HG02763 (cell line): ENCODE data around the gene PARP1.
"Not testable (repeated sequence)": the region's sequence is repeated elsewhere in the genome, so short reads cannot be mapped to it uniquely, and the experiment has no call there.

Experiments
- ATAC-seq: cut with Tn5 transposase; IDR thresholded peaks from one replicate; pipeline ENCODE4 v1.9.1; 2021; ENCODE audit warnings: mild to moderate bottlenecking, moderate library complexity; ENCODE audit not compliant: unreplicated experiment

Gene PARP1

DNA sequence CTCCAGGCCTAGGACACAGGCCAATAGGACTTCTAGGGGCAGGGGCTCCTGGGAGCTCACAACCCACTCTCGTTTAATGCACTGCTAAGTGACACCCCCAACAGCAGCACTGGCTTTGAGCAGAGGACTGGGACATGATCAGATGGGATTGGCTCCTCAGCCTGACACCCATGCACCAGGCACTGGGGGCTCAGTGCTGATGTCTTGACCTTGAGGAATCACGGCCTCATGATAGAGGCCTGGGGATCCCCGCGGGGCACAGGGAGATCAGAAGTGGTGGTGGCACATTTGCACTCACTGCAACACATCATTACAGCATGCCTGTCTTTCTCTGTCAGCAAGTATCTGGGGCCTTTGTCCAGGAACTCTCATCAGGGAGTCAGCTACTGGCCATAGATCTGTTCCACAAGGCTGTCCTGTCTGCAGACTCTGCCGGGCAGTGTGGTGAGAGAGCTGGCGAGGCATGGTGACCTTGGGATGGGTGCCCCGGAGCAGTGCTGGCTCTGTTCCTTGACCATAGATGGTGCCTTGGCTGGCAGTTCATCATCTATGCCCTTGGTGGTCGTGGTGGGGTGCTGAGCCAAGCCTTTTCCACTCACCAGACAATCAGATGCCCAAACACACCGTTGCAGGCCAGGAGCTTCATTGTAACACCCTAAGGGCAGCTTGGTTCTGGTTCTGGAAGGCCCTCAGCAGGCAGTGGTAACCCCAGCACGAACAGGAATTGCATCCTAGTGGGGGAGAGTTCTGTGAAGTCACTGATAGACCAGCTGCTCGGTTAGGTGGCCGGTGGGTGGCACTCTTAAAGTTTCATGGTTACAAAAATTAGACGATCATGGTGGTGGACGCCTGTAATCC lies 22.2 kb upstream of the PARP1 start:
- ATAC-seq = no peak

GRCh38 chr1:226428791-226429461 lies 21.0 kb upstream of the PARP1 start:
- ATAC-seq = no peak

GRCh38 chr1:226428348-226428747 lies 20.5 kb upstream of the PARP1 start:
- ATAC-seq = no peak

DNA sequence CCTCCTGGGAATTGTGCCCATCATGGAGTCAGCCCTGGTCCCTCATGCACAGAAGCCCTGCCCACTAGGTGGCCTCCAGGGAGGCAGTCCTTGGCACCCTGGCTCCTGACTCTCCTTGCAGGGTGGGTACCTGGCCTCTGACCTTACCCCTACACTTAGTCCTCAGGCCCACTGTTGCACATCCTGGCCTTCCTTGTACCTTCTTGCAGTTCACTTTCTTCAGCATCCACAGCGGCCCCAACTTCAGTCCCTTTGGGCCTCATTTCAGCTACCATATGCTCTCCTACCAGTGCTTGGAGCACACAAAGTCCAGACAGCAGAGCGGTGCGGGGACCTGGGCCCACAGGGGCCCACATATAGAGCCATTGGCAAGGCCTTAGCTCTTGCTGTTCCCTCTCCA lies 19.2 kb upstream of the PARP1 start:
- no peak for ATAC-seq

- not testable (repeated sequence) for ATAC-seq
Observed at GRCh38 chr1:226426395-226426794, 18.5 kb upstream of the PARP1 start.

DNA sequence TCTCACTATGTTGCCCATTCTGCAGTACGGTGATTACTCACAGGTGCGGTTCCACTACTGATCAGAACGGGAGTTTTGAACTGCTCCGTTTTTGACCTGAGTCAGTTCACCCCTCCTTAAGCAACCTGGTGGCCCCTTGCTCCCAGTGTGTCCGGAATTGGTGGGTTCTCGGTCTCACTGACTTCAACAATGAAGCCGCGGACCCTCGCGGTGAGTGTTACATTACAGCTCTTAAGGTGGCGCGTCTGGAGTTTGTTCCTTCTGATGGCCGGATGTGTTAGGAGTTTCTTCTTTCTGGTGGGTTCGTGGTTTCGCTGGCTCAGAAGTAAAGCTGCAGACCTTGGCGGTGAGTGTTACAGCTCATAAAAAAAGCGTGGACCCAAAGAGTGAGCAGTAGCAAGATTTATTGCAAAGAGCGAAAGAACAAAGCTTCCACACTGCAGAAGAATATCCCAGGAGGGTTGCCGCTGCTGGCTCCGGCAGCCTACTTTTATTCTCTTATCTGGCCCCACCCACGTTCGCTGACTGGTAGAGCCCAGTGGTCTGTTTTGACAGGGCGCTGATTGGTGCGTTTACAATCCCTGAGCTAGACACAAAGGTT lies 17.6 kb upstream of the PARP1 start:
- ATAC-seq = no peak

GRCh38 chr1:226425004-226425378 lies 17.1 kb upstream of the PARP1 start:
- ATAC-seq = no peak

GRCh38 chr1:226424221-226425003 lies 16.5 kb upstream of the PARP1 start:
- ATAC-seq = no peak

- ATAC-seq = no peak
Observed at GRCh38 chr1:226422478-226422877, 14.6 kb upstream of the PARP1 start.

DNA sequence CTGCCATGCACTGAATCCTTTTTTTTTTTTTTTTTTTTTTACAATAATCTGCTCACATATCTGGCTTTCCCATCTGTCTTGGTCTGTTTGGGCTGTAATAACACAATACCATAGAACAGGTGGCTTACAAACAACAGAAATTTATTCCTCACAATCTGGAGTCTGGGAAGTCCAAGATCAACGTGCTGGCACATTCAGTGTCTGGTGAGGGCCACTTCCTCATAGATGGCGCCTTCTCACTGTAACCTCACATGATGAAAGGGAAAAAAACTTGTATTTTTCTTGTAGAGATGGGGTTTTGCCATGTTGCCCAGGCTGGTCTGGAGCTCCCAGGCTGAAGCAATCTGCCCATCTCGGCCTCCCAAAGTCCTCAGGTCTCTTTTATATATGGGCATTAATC lies 13.0 kb upstream of the PARP1 start:
- no peak for ATAC-seq

- ATAC-seq = no peak
Observed at GRCh38 chr1:226420328-226420727, 12.4 kb upstream of the PARP1 start.

GRCh38 chr1:226419284-226420029 lies 11.6 kb upstream of the PARP1 start:
- ATAC-seq = no peak

- ATAC-seq = no peak
Observed at GRCh38 chr1:226417830-226418546, 10.1 kb upstream of the PARP1 start.

DNA sequence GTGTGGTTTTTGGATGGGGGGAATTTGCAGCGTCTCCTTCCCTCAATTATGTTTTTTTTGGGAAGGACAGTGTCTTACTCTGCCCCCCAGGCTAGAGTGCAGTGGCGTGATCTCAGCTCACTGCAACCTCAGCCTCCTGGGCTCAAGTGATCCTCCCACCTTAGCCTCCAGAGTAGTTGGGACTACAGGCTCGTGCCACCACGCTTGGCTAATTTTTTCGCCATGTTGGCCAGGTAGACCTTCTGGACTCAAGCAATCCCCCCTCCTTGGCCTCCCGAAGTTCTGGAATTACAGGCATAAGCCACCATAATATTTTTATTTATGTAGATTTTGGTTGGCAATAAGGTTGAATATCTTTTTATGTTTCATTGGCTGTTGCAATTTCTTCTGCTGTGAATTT lies 9.5 kb upstream of the PARP1 start:
- ATAC-seq = no peak

GRCh38 chr1:226414098-226414698 lies 6.3 kb upstream of the PARP1 start:
- ATAC-seq = no peak

DNA sequence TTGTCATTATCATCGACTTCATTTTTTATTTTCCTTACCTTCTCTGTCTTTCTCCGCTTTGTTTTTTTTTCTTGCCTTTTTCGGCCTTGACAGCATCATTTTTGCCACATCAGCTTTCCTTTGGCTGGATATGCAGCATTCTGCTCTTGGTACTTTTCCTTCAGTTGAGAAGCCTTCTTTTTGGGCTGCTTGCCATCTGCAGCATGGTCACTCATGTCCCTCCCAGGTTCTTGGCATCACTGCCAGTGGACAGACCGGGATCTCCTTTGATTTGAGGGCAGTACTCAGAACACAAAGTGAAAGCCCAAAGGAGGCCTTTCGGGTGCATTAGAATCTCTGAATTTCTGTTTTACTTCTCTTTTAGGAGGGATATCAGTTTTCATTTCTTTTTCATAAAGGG lies 3.7 kb upstream of the PARP1 start:
- ATAC-seq = no peak

GRCh38 chr1:226410958-226411357 lies 3.1 kb upstream of the PARP1 start:
- ATAC-seq = no peak

DNA sequence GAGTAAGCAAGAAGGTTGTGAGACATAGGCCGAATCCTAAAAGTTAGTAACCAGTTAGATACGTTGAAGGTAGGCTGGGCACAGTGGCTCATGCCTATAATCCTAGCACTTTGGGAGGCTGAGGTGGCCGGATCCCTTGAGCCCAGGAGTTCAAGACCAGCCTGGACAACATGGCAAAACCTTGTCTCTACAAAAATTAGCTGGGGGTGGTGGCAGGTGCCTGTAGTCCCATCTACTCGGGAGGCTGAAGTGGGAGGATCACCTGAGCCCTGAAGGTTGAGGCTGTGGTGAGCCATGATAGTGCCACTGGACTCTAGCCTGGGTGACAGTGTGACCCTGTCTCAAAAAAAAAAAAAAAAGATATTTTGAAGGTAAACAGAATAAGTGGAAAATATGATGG lies 1.5 kb upstream of the PARP1 start:
- no peak for ATAC-seq
